Uterus (tissue), 2 donors: ENCODE results near the gene CMTM2.

Experiments used
- POLR2A ChIP-seq, 2 donors: fragments of 450-650 bp; IDR thresholded peaks; one replicate each; pipeline ENCODE4 v1.6.1; 2016; ENCODE audit warnings: antibody characterized with exemption in 2 of 2, mild to moderate bottlenecking in 1 of 2, moderate library complexity in 1 of 2
- TF ChIP-seq, protein P1 (sequence below), 4 experiments: fragments of 200-600 bp in 2 of 4; fragments of 450-650 bp in 2 of 4; sonication (generic) in 2 of 4; IDR thresholded peaks; one replicate each; pipeline ENCODE4 v1.5.1; 2016 to 2019; ENCODE audit warnings: antibody characterized with exemption in 4 of 4, mild to moderate bottlenecking in 2 of 4, moderate library complexity in 1 of 4

DNA sequence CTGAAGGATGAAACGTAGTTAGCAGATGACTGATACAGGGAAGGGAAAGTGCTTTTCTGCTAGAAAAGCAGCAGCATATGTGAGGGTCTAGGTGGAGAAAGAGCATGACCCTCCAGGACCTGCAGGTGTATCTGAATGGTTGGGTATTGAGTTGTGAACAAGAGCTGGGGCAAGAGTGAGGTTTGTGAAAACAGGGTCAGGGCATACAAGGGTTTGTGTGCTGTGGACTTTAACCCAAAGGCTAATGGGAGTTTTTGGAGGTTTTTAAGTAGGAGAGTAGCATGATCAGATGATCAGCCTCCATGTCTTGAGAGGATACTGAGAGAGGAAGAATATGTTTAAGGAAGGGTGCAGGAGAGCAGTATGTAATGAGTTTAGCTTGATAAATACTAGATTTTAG lies 19.2 kb upstream of the CMTM2 start:
- TF ChIP-seq, protein P1, sequence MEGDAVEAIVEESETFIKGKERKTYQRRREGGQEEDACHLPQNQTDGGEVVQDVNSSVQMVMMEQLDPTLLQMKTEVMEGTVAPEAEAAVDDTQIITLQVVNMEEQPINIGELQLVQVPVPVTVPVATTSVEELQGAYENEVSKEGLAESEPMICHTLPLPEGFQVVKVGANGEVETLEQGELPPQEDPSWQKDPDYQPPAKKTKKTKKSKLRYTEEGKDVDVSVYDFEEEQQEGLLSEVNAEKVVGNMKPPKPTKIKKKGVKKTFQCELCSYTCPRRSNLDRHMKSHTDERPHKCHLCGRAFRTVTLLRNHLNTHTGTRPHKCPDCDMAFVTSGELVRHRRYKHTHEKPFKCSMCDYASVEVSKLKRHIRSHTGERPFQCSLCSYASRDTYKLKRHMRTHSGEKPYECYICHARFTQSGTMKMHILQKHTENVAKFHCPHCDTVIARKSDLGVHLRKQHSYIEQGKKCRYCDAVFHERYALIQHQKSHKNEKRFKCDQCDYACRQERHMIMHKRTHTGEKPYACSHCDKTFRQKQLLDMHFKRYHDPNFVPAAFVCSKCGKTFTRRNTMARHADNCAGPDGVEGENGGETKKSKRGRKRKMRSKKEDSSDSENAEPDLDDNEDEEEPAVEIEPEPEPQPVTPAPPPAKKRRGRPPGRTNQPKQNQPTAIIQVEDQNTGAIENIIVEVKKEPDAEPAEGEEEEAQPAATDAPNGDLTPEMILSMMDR (IDR thresholded peaks at IDR 0.05): no peak
- no peak for TF ChIP-seq POLR2A (IDR thresholded peaks at IDR 0.05)
